ENCODE measurements around the gene HAX1. TPM values are rescaled to one million over a fixed set of nuclear protein-coding genes. Genes with fewer than 3 reads are reported as not detected.
A peak's percentile ranks its signal among the peaks of the same experiment; 100 is the strongest.

The HAX1 gene
- total and polyA plus RNA-seq, 2 of the 8 experiments (the other 6 are each of a cell fraction or from before 2014, with no cell fraction given), result 82.2 to 115 TPM

DNA sequence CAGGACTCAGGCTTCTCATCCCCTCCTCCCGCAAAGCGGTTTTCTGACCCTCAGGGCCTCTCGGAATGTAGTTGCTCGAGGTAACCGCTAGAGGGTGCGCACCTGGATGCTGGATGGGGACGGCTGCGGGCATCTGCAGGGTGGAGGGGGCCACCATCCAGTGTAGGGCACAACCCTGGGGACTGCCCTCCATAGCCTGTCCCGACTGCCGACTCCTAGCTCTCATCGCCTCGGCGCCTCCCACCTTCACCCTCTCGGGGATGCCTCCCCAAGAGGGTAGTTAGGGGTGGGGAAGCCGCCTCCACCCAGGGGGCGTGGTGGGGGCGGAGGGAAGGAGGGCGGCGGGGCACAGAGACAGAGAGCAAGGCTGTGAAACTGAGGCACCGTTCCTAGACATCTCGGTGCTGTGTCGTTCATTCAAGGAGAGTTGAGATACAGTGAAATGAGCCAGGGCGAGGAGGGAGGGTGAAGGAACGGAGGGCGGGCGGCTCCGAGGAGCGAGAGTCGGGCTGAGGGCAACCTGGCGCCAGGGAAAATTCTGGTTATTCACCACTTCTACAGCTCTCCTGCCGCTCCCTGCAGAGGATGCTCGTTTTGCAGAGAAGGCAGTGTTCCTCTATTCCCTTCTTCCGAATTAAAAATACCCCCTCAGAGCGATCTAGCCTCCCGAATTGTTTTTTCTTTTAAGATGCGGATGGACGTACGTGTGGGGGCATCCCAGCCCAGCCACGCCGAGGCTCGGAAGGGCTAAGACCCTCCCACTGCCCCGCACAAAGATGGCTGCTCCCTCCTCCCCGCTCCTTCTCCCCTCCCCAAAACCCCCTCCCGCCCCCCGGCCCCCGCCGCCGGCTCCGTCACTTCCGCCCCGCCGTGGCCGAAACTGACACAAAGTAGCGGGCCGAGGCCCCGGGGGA lies 52.5 kb downstream of the HAX1 start, which contains the start of gene ATP8B2 (continued):
- TF ChIP-seq TAF7 (optimal IDR thresholded peaks at IDR 0.05; ENCODE audit: borderline replicate concordance, low read depth, low read length), result no peak
- TF ChIP-seq JUN (IDR thresholded peaks at IDR 0.05; ENCODE audit: low read depth, low read length), result no peak
- no peak for TF ChIP-seq SP2 (IDR thresholded peaks at IDR 0.05; ENCODE audit: low read length)
- no peak for TF ChIP-seq SUZ12 (IDR thresholded peaks at IDR 0.05; ENCODE audit: low read length)
- TF ChIP-seq RNF2 (IDR thresholded peaks at IDR 0.05; ENCODE audit: borderline replicate concordance, low read depth, low read length, missing control alignments, poor library complexity, severe bottlenecking), result no peak
- no peak for TF ChIP-seq CHD1 (IDR thresholded peaks at IDR 0.05; ENCODE audit: low read depth, low read length)
- TF ChIP-seq TBP (IDR thresholded peaks at IDR 0.05; ENCODE audit: low read depth, low read length), result no peak
- no peak for TF ChIP-seq SP4 (IDR thresholded peaks at IDR 0.05; ENCODE audit: low read length)
- no peak for TF ChIP-seq GTF2F1 (IDR thresholded peaks at IDR 0.05; ENCODE audit: borderline replicate concordance, low read depth, low read length)
- TF ChIP-seq KDM1A (IDR thresholded peaks at IDR 0.05; ENCODE audit: borderline replicate concordance, low read length), result 0 out of 2 replicates have a peak, but pooled peaks have one; percentile 37
- TF ChIP-seq CEBPB (IDR thresholded peaks at IDR 0.05; ENCODE audit: low read depth, low read length), result no peak
- no peak for TF ChIP-seq EP300 (IDR thresholded peaks at IDR 0.05; ENCODE audit: borderline replicate concordance in 1 of 2, low read depth in 2 of 2, low read length in 2 of 2)
- TF ChIP-seq BACH1 (IDR thresholded peaks at IDR 0.05; ENCODE audit: low read length), result no peak
- no peak for TF ChIP-seq POLR2A (IDR thresholded peaks at IDR 0.05; ENCODE audit: control extremely low read depth in 1 of 2, low read depth in 2 of 2, low read length in 2 of 2)
- peak; percentile 47 for TF ChIP-seq SAP30 (IDR thresholded peaks at IDR 0.05; ENCODE audit: insufficient read depth, insufficient replicate concordance, low read length)
- no peak for TF ChIP-seq MAFK (IDR thresholded peaks at IDR 0.05; ENCODE audit: low read depth, low read length)
- TF ChIP-seq RAD21 (IDR thresholded peaks at IDR 0.05 in 1 of 2, conservative IDR thresholded peaks at IDR 0.05 in 1 of 2; ENCODE audit: low read depth in 2 of 2, low read length in 2 of 2), result peak; percentile 43 to 51; a peak in 3 of 4 replicates
- peak; percentile 90 for TF ChIP-seq TEAD4 (IDR thresholded peaks at IDR 0.05; ENCODE audit: low read depth, low read length)
- TF ChIP-seq TAF1 (IDR thresholded peaks at IDR 0.05; ENCODE audit: low read depth, low read length), result 0 out of 2 replicates have a peak, but pooled peaks have one; percentile 7
- TF ChIP-seq TCF12 (IDR thresholded peaks at IDR 0.05; ENCODE audit: low read depth, low read length), result no peak
- TF ChIP-seq USF2 (IDR thresholded peaks at IDR 0.05; ENCODE audit: low read length), result no peak
- no peak for TF ChIP-seq E2F6 (IDR thresholded peaks at IDR 0.05)

Measured in H1 (cell line).